ENCODE data around the gene WDR37.

WDR37 gene

GRCh38 chr10:1078668-1079067 lies 22.5 kb downstream of the WDR37 start:
- no peak for DNase-seq

- DNase-seq: no peak
Measured at GRCh38 chr10:1083581-1083980, 27.4 kb downstream of the WDR37 start.

GRCh38 chr10:1084011-1084950 lies 28.1 kb downstream of the WDR37 start:
- DNase-seq: no peak

GRCh38 chr10:1085258-1085657 lies 29.1 kb downstream of the WDR37 start:
- DNase-seq: no peak

- DNase-seq: no peak
Measured at GRCh38 chr10:1086787-1087186, 30.6 kb downstream of the WDR37 start.

GRCh38 chr10:1089017-1089689 lies 33.0 kb downstream of the WDR37 start:
- DNase-seq: no peak

GRCh38 chr10:1090696-1091095 lies 34.5 kb downstream of the WDR37 start:
- DNase-seq: no peak

- DNase-seq: no peak
Measured at GRCh38 chr10:1093696-1094095, 37.5 kb downstream of the WDR37 start.

- no peak for DNase-seq
Measured at GRCh38 chr10:1094112-1095057, 38.2 kb downstream of the WDR37 start.

GRCh38 chr10:1095498-1095897 lies 39.3 kb downstream of the WDR37 start:
- DNase-seq: no peak

- no peak for DNase-seq
Measured at GRCh38 chr10:1096287-1096889, 40.2 kb downstream of the WDR37 start.

- DNase-seq: no peak
Measured at GRCh38 chr10:1097436-1097835, 41.3 kb downstream of the WDR37 start.

- DNase-seq: no peak
Measured at GRCh38 chr10:1100143-1100542, 44.0 kb downstream of the WDR37 start.

- DNase-seq: peak; percentile 49
Measured at GRCh38 chr10:1100691-1101368, 44.6 kb downstream of the WDR37 start.

- no peak for DNase-seq
Measured at GRCh38 chr10:1101946-1102345, 45.8 kb downstream of the WDR37 start.

GRCh38 chr10:1102416-1102815 lies 46.2 kb downstream of the WDR37 start:
- DNase-seq: no peak

- DNase-seq: no peak
Measured at GRCh38 chr10:1102831-1103230, 46.6 kb downstream of the WDR37 start.

- DNase-seq: no peak
Measured at GRCh38 chr10:1103551-1103950, 47.4 kb downstream of the WDR37 start.

GRCh38 chr10:1104971-1105370 lies 48.8 kb downstream of the WDR37 start:
- no peak for DNase-seq

- no peak for DNase-seq
Measured at GRCh38 chr10:1107004-1107403, 50.8 kb downstream of the WDR37 start.

- DNase-seq: no peak
Measured at GRCh38 chr10:1107679-1108078, 51.5 kb downstream of the WDR37 start.
